BLaER1 (cell line): ENCODE data around the gene LTBP2.

Experiments used
- H3K27ac ChIP-seq: shearing (Covaris generic); formaldehyde crosslinking; 2 replicates; pipeline ENCODE4 v1.8.1; 2022
- H3K27me3 ChIP-seq: shearing (Covaris generic); formaldehyde crosslinking; 2 replicates; pipeline ENCODE4 v1.8.1; 2022
- H3K36me3 ChIP-seq: shearing (Covaris generic); formaldehyde crosslinking; 2 replicates; pipeline ENCODE4 v1.8.1; 2022
- H3K4me1 ChIP-seq: shearing (Covaris generic); formaldehyde crosslinking; 2 replicates; pipeline ENCODE4 v1.8.1; 2022
- H3K4me2 ChIP-seq: shearing (Covaris generic); formaldehyde crosslinking; 2 replicates; pipeline ENCODE4 v1.8.1; 2022
- H3K4me3 ChIP-seq: shearing (Covaris generic); formaldehyde crosslinking; 2 replicates; pipeline ENCODE4 v1.8.1; 2022
- H3K9ac ChIP-seq: shearing (Covaris generic); formaldehyde crosslinking; 2 replicates; pipeline ENCODE4 v1.8.1; 2022
- H3K9me3 ChIP-seq: shearing (Covaris generic); formaldehyde crosslinking; 2 replicates; pipeline ENCODE4 v1.8.1; 2022
- H4K20me1 ChIP-seq: shearing (Covaris generic); formaldehyde crosslinking; 2 replicates; pipeline ENCODE4 v1.8.1; 2022
- Cebpa-rat ChIP-seq: shearing (Covaris generic); IDR thresholded peaks from 2 replicates; pipeline ENCODE4 v1.8.1; 2022

Gene LTBP2

GRCh38 chr14:74638966-74639365, 26.9 kb upstream of the LTBP2 start:
- H3K4me3 ChIP-seq = no peak overlapping the region

GRCh38 chr14:74638066-74638465, 26.0 kb upstream of the LTBP2 start:
- peaks cover 6% of the 10 kb centered on the region; the same call in 1 of the 2 replicates for H3K4me1 ChIP-seq
- no peaks in the 10 kb centered on the region for H4K20me1 ChIP-seq
- TF ChIP-seq Cebpa-rat = no peak
- no peaks in the 10 kb centered on the region for H3K27me3 ChIP-seq
- no peak overlapping the region for H3K4me2 ChIP-seq
- no peaks in the 10 kb centered on the region for H3K9me3 ChIP-seq
- no peak overlapping the region for H3K27ac ChIP-seq
- H3K9ac ChIP-seq = no peak overlapping the region
- H3K4me3 ChIP-seq = no peak overlapping the region
- H3K36me3 ChIP-seq = no peaks in the 10 kb centered on the region

More at GRCh38 chr14:74638966-74639365, 26.9 kb upstream of the LTBP2 start:
- Histone ChIP-seq H3K9ac (no peak overlapping the region), H4K20me1 (no peaks in the 10 kb centered on the region), H3K27ac (no peak overlapping the region), H3K9me3 (no peaks in the 10 kb centered on the region), H3K4me1 (peaks cover 6% of the 10 kb centered on the region; the same call in 1 of the 2 replicates), H3K4me2 (no peak overlapping the region), H3K27me3 (no peaks in the 10 kb centered on the region), H3K36me3 (no peaks in the 10 kb centered on the region)
- no peak for TF ChIP-seq Cebpa-rat

GRCh38 chr14:74637178-74637550, 25.1 kb upstream of the LTBP2 start:
- H3K27me3 ChIP-seq = no peaks in the 10 kb centered on the region
- H3K36me3 ChIP-seq = no peaks in the 10 kb centered on the region
- H3K9ac ChIP-seq = no peak overlapping the region
- H4K20me1 ChIP-seq = no peaks in the 10 kb centered on the region
- H3K4me2 ChIP-seq = no peak overlapping the region
- TF ChIP-seq Cebpa-rat = no peak
- peaks cover 6% of the 10 kb centered on the region; the same call in 1 of the 2 replicates for H3K4me1 ChIP-seq
- H3K4me3 ChIP-seq = no peak overlapping the region
- no peaks in the 10 kb centered on the region for H3K9me3 ChIP-seq
- H3K27ac ChIP-seq = no peak overlapping the region

DNA sequence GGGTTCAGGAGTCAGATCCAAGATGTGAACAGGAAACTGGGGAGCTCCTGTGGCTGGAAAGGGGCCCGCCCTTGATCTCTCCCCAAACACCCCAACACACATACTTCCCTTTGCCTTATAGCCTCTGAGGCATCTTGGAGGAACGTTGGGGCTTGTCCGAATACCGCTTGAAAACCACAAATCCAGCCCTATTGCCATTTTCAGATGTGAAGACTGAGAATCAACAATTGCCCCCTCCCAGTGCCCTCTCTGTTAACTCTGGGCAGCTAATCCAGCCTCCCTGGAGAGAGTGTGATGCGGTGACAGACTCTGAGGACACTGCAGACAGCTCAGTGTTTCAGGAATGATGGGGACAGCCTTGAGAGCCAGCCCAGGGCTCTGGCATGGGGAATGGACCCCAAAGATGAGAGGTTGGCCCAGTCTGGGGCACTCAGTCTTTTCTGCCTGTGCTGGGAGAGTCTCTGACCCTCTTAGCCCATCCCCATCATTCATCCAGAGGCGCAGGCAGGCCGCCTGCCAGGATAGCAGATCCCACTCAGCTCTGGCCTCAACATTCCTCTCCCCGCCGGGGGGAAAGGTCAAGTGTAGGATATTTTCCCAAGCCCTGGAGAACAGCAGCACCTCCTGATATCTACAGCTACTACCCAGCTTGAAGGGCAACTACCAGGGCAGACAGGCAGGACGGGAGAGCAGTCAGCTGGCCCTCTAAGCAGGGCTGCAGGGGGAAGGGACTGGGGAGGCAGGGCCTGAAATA, 24.6 kb upstream of the LTBP2 start:
- Histone ChIP-seq H4K20me1 (no peaks in the 10 kb centered on the region), H3K36me3 (no peaks in the 10 kb centered on the region), H3K27ac (no peak overlapping the region), H3K9me3 (no peaks in the 10 kb centered on the region), H3K27me3 (no peaks in the 10 kb centered on the region), H3K9ac (no peak overlapping the region), H3K4me3 (no peak overlapping the region), H3K4me1 (peaks cover 6% of the 10 kb centered on the region; the same call in 1 of the 2 replicates), H3K4me2 (no peak overlapping the region)
- TF ChIP-seq Cebpa-rat = no peak

- H3K27ac ChIP-seq = no peak overlapping the region
- no peaks in the 10 kb centered on the region for H3K36me3 ChIP-seq
- H4K20me1 ChIP-seq = no peaks in the 10 kb centered on the region
- no peak overlapping the region for H3K9ac ChIP-seq
- H3K4me3 ChIP-seq = no peak overlapping the region
- no peak for TF ChIP-seq Cebpa-rat
- H3K27me3 ChIP-seq = no peaks in the 10 kb centered on the region
- H3K9me3 ChIP-seq = no peaks in the 10 kb centered on the region
- peaks cover 6% of the 10 kb centered on the region; the same call in 1 of the 2 replicates for H3K4me1 ChIP-seq
- no peak overlapping the region for H3K4me2 ChIP-seq
Measured at GRCh38 chr14:74635847-74636246, 23.8 kb upstream of the LTBP2 start.

- no peak overlapping the region for H3K9ac ChIP-seq
- H3K4me1 ChIP-seq = peaks cover 6% of the 10 kb centered on the region; the same call in 1 of the 2 replicates
- TF ChIP-seq Cebpa-rat = no peak
- no peaks in the 10 kb centered on the region for H3K36me3 ChIP-seq
- no peaks in the 10 kb centered on the region for H3K9me3 ChIP-seq
- no peak overlapping the region for H3K27ac ChIP-seq
- no peaks in the 10 kb centered on the region for H4K20me1 ChIP-seq
- H3K4me3 ChIP-seq = no peak overlapping the region
- H3K27me3 ChIP-seq = no peaks in the 10 kb centered on the region
- peak overlapping the region; percentile 8; the same call in 1 of the 2 replicates for H3K4me2 ChIP-seq
Measured at GRCh38 chr14:74634964-74635363, 22.9 kb upstream of the LTBP2 start.

DNA sequence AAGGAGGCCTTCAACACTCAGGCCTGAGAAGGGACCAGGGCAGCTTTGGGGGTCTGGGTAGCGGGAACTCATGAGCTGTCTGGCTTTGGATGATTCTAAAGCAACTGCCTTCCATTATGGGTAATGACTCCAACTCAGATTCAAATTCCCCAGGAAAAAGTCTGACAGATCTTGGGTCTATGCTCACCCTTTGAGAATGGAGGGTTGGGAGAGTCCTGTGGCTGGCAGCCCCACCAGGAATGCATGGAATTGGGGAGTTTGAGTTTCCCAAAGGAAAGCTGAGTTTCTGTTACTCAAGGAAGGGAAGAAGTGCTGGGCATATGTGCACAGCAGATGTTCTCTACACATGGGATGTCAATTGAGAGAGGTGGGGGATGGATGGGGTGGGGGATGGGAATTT, 22.4 kb upstream of the LTBP2 start:
- no peaks in the 10 kb centered on the region for H3K27me3 ChIP-seq

DNA sequence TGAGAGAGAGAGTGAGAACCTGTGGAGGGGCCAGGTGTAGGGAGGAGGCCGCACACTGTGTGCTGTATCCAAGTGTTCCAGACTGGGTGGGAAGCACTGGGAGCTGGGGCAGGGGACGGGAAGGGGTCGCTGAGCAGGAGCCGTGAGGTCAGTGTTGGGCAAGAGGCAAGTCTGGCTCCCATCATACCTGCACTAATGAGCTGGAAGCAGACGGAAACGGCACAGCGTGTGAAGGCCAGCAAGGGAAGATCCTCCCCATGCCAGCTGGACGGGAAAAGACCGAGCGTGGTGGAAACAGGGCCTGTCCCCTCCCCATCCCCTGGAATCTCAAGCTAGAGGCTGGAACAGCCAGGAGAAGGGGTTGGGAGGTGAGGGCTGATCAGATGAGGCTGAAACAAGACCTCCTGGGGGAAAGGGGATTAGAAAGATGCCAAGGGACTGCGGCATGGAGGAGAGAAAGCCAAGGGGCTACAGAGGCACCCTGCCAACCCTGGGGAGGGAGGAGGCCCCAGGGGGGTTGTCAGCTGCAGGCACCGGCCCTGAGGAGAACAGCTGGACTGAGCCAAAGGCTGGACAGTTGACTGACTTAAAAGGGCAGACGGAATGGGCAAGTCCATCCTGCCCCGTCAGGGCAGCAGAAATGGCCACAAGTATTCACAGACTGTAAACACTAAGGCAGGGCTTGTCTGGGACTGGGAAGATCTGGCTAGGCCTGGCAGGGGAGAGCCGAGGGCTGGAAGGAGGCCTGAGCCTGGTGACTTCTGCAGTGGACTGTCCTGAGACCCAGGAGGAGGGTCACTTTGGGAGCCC, 19.0 kb upstream of the LTBP2 start:
- Histone ChIP-seq H3K27me3 (no peaks in the 10 kb centered on the region), H3K9me3 (no peaks in the 10 kb centered on the region), H3K36me3 (no peaks in the 10 kb centered on the region), H3K4me1 (peaks cover 12% of the 10 kb centered on the region; the same call in 1 of the 2 replicates), H4K20me1 (no peaks in the 10 kb centered on the region), H3K4me2 (no peak overlapping the region), H3K9ac (no peak overlapping the region), H3K27ac (no peak overlapping the region), H3K4me3 (no peak overlapping the region)
- no peak for TF ChIP-seq Cebpa-rat

More for the DNA sequence above, 22.4 kb upstream of the LTBP2 start:
- Histone ChIP-seq H3K9me3 (no peaks in the 10 kb centered on the region), H3K4me3 (no peak overlapping the region), H3K9ac (no peak overlapping the region), H4K20me1 (no peaks in the 10 kb centered on the region), H3K36me3 (no peaks in the 10 kb centered on the region), H3K4me2 (no peak overlapping the region), H3K27ac (no peak overlapping the region), H3K4me1 (peaks cover 6% of the 10 kb centered on the region; the same call in 1 of the 2 replicates)
- TF ChIP-seq Cebpa-rat = no peak

GRCh38 chr14:74628418-74628817, 16.4 kb upstream of the LTBP2 start:
- Histone ChIP-seq H3K27ac (no peak overlapping the region), H4K20me1 (no peaks in the 10 kb centered on the region), H3K27me3 (no peaks in the 10 kb centered on the region)

DNA sequence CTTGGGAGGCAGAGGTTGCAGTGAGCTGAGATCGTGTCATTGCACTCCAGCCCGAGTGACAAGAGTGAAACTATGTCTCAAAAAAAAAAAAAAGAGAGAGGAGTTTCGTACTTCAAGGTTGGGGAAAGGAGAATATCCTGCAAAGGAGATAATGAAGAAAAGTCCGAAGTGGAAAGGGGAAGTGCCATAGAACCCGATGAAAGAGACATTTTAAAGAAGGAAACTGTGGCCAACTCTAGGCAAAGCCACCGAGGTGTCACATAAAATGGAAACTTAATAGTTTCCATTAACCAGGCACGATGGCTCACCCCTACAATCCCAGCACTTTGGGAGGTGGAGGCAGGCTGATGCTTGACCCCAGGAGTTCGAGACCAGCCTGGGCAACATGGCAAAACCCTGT, 15.0 kb upstream of the LTBP2 start:
- H3K4me2 ChIP-seq = peak overlapping the region; percentile 13
- no peak overlapping the region for H3K27ac ChIP-seq
- H3K36me3 ChIP-seq = no peaks in the 10 kb centered on the region
- TF ChIP-seq Cebpa-rat = no peak
- H3K4me1 ChIP-seq = 0 out of 2 replicates have a peak, but pooled peaks cover 7% of the 10 kb centered on the region
- no peaks in the 10 kb centered on the region for H3K27me3 ChIP-seq
- H4K20me1 ChIP-seq = no peaks in the 10 kb centered on the region
- no peaks in the 10 kb centered on the region for H3K9me3 ChIP-seq
- no peak overlapping the region for H3K4me3 ChIP-seq
- H3K9ac ChIP-seq = no peak overlapping the region

More at GRCh38 chr14:74628418-74628817, 16.4 kb upstream of the LTBP2 start:
- no peak for TF ChIP-seq Cebpa-rat
- Histone ChIP-seq H3K9me3 (no peaks in the 10 kb centered on the region), H3K36me3 (no peaks in the 10 kb centered on the region), H3K4me1 (0 out of 2 replicates have a peak, but pooled peaks cover 7% of the 10 kb centered on the region), H3K9ac (no peak overlapping the region), H3K4me3 (no peak overlapping the region), H3K4me2 (no peak overlapping the region)
